GM21786 (cell line): ENCODE measurements around the gene NOTCH2.
"Not testable (repeated sequence)": the region's sequence is repeated elsewhere in the genome, so short reads cannot be mapped to it uniquely, and the experiment has no call there.

Experiments used
- ATAC-seq: cut with Tn5 transposase; IDR thresholded peaks from one replicate; pipeline ENCODE4 v1.9.1; 2021; ENCODE audit not compliant: unreplicated experiment

Gene NOTCH2

DNA sequence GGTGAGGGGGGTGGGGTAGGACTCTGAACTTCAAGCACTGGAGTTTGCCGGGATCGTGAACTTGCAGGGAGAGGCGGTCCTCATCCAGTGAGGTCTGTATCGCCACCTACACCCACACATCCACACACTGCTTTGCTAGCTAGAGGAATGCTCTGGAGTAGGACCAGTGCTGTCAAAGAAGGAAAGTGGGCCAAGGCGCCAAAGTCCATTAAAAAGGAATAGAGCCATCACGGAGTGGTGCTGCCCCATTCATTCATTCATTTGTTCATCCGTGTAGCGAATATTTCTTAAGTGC, 405 bp upstream of the NOTCH2 start:
- not testable (repeated sequence) for ATAC-seq

DNA sequence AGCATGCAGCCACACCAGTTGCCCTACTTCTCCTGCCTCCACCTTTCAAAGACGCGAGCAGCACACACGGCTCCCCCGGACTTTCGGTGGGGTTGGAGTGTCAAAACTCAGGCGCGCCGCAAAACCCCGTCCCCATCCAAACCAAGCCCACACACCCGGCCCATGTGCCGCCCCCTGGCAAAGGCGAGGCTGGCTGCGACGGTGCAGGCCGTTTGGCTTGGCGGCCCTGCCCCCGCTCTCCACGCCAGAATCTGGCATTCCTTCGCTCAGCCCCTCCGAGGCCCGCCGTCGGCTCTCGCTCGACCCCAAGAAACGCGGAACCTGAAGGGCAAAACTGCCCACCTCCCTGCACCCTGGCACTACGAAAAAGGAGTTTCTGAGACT, 787 bp downstream of the NOTCH2 start:
- ATAC-seq = not testable (repeated sequence)

DNA sequence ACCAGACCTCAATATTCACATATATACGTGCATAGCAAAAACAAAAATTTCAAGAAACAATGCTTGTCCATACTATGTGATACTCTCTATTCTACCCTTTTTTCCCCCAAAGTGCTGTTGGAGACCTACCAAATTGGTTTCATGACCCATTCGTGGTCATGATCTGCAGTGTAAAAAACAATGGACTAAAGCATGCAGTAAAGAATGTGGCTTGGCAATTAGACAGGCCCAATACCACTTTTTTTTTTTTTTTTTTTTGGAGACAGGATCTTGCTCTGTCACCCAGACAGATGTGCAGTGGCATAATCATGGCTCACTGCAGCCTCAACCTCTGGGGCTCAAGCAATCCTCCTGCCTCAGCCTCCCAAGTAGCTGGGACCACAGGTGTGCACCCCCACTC, 21.3 kb downstream of the NOTCH2 start:
- ATAC-seq = not testable (repeated sequence)

DNA sequence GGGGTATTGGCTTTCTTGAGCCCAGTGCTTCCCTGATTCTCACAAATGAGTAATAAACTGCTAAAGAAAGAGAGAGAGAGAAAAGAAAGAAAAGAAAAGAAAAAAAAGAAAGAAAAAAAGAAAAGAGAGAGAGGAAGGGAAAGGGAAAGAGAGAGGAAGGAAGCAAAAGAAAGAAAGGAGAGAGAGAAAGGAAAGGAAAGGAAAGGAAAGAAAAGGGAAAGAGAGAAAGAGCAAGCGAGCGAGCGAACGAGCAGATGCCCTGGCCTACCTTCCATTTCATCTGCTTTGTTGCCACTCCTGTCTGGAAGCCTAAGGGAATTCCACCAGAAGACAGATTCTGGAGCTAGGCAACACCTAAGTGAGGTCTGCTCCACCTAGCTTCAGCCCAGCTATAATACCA, 27.7 kb downstream of the NOTCH2 start:
- not testable (repeated sequence) for ATAC-seq

DNA sequence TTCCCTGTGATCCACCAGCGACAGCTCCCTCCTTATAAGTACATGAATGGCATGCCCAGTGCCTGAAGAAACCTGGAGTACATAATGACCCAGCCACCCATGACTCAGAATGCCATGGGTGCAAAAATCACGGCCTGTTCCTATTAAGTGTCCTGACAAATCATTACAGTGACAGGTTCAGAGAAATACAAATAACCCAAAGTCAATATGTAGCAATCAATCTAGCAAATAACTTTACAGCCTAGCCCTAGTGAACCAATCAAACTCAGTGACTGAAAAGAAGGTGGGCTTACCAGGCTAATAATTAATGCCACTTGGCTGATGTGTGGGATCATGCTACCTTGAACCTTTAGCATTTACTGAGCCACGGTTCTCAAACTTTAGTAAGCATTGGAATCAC, 37.2 kb downstream of the NOTCH2 start:
- ATAC-seq = not testable (repeated sequence)

DNA sequence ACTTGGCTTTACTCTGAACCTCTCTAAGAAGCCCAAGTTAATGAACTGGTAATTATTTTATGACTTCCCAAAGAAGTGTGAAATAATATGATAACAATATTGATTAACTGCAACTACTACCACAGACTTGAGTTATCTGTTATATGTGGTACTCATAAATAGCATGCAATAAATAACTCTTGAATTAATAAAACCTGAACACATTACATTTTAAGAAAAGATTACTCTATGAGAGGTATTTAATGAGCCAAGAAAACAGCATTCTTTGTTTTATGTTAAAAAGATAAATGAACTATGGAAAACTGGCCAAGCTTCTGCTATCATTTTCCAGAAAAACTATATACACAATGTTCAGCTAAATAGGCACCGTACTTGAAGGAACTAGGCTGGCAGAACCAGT, 45.7 kb downstream of the NOTCH2 start:
- not testable (repeated sequence) for ATAC-seq

DNA sequence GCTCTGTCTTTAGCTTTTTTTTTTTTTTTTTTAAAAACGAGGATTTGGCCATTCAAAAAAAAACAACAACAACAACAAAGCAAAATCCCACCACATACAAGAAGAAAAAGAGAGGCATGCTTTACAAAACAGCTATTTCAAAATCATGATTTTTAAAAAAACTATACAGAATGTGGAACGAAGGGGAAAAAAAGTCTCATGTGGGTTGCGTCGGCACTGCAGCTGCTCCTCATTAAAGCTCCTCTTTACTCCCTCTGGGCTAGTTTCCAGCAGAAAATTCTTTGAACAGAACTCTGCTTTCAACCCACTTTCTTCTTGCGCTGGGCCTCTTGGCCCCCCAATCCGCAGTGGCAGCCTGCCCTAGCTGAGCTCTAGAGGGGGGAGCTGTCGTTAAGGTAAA, 54.5 kb downstream of the NOTCH2 start:
- not testable (repeated sequence) for ATAC-seq

DNA sequence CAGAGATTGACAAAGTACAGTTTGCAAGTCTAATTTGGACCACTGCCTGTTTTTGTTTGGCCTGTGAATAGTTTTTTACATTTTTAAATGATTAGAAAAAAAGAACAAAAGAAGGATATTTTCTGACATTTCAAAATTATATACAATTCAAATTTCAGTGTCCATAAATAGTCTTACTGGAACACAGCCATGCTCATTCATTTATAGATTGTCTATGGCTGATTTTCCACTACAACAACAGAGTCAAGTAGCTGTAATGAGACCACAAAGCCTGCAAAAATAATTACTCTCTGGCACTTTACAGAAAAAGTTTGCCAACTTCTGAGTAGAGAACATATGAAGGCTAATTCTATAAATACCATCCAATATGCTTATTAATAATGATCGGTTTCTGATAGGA, 61.1 kb downstream of the NOTCH2 start:
- ATAC-seq = not testable (repeated sequence)

DNA sequence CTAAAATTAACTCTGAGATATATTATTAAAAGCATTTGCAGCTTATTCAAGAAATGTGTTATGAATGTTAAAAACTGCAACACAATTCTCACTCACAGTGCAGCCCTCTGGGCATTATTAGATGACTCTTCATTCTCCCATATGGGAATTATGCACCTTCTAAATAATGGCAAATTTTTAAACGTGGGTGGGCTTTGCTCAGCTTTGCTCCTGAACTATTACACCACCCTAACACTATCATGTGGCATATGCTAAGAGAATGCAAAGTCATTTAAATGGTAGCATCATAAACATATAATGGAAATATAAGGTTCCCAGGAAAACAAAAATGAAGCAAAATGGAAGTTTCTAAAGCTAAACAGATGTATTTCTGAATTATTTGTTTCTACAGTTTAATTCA, 61.6 kb downstream of the NOTCH2 start:
- not testable (repeated sequence) for ATAC-seq

DNA sequence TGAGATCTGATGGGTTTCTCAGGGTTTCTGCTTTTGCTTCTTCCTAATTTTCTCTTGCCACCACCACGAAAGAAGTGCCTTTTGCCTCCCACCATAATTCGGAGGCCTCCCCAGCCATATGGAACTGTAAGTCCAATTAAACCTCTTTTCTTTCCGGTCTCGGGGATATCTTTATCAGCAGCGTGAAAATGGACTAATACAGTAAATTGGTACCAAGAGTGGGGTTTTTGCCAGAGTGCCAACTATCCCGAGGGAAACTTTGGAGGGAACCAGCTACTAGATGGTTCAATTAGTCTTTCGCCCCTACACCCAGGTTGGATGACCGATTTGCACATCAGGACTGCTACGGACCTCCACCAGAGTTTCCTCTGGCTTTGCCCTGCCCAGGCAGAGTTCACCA, 68.4 kb downstream of the NOTCH2 start:
- not testable (repeated sequence) for ATAC-seq

DNA sequence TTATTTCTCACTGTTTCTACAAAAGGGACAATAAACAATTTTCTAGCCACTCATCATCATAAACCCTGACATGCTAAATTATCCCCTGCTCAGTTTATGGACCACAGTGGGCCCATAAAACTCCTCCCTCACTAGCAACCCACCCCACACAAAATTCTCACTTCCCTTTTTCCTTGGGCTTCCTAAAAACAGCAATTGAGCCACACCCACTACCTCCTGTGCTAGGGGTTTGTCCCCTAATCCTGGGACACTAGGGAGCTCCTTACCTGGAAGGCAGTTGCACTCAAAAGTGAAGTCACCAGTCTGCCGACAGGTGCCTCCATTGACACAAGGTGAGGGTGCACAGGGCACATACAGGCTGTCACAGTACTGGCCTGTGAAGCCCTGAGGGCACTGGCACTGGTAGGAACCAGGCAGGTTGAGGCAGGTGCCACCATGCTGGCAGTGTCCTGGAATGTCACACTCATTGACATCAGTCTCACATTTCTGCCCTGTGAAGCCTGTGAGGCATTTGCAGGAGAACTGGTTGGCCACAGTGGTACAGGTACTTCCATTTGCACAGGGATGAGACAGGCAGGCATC, 72.6 kb downstream of the NOTCH2 start:
- not testable (repeated sequence) for ATAC-seq

DNA sequence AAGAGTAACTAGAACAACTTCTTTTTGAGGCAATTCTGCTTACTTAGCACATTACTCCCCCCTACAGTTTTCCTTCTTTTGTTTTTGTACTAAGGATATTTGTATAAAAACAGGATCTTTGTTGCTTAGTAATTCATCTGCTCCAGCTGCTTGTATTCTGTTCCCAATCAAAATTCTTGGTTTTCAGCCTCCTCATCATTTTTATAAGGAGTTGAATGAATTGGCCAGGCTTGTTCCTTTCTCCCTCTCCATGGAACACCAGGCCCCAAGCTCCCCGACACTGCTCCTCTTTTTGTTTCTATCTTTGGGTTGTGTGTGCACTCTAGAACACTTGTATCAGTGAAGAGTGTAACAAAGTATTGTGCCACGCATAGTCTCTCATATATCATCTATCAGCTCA, 73.5 kb downstream of the NOTCH2 start:
- ATAC-seq = not testable (repeated sequence)

DNA sequence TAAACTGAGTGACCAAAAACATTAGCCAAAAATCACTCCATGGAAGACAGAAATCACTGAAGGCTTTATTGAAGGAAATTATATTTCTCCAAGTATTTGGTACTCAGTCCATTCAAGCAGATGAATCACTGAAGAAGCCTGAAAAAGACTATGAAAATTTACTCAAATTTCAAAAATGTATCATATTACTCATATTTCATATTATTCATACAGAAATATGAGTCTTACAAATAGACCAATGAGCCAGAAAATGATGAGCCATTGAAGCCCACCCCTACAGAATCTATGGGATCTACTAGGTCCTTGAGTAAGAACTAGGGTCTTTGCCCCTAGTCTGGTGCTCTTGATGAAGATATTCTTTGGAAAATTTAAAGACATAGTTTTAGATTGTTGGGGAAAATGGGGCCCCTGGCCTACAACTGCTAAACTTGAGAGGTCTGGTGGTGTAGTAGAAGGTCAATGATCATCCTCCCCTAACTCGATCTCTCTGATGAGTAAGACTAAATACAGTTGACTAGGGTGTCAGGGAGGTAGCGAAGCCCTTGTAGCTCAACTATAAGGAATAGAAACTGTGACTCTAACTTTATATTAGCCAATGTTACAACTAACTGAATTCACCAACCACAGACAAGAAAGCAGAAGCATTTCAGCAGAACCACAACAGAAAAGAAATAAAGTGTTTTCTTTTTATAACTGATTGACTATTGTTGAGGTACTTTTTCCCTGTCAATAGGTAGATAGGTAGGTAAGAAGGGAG, 81.0 kb downstream of the NOTCH2 start:
- no peak for ATAC-seq

DNA sequence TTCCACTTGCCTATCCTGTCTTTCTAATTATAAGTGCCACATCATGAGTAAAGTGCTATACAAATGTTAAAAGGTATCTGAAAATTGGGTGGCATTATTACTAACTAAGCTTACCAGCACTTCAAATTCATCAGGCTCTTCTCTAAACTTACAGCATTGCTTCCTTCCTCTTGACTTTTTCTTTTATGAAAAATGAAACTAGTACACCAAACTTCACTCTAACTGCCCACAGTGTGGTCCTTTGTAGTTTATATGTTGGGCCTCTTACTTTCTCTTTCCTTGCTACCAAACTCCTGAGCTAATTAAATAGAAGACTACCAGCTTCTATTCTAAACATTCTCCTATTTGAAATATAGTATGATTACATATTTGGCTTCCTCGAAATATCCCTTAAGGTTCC, 81.8 kb downstream of the NOTCH2 start:
- no peak for ATAC-seq

DNA sequence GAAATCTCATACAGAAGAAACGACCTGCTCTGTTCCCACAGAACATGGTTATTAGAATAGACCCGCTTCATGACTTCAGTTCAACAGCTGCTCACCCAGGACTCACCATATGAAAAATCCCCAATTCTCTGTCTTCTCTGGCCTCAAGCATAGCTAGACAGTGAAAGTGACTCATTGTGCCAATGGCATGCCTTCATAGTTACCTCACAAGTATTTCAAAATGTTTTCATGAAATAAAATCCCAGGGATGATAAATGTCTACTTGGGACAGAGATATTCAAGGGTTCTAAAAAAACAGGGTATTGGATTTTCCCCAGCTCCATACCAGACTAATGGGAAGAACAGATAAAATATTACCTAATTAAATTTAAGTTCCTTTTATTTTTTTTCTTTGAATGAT, 82.3 kb downstream of the NOTCH2 start:
- no peak for ATAC-seq

DNA sequence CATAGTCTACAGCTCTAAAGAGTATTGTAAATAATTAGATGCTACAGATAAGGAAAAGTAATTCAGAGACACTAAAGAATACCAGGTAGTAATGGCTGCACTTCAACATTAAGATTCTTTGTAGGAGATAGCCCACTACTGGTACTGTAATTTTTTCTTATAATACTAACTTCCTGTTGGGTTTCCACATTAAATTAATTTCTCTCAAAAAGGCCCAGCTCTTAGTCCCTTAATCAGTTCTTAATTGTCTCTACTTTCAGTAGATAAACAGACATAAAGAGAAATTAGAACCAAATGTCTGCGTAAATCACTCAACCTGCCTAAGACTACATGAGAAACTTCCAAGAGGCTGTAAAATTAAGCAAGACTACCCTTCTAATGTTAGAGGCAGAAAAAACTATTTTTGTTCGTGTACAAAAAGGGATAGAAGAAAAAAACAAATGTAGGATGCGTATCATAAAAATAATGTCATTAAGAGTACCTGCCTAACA, 83.4 kb downstream of the NOTCH2 start:
- ATAC-seq = no peak

DNA sequence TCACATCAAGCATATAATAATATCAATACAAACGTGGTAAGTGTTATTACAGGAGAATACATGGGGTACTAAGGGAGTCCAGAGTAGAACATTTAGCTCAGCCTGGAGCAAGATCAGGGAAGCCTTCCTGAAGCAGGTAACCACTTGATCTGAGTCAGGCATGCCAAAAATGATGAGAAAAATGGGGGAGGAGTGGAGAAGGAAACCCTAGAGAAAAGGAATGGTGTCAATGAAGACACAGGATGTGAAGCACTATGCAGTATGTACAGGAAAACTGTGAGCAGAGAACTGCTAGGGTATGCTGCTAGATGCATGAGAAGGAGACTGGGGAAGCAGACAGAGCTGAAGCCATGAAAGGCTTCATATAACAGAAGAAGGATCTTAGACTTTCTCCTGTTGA, 84.7 kb downstream of the NOTCH2 start:
- no peak for ATAC-seq

DNA sequence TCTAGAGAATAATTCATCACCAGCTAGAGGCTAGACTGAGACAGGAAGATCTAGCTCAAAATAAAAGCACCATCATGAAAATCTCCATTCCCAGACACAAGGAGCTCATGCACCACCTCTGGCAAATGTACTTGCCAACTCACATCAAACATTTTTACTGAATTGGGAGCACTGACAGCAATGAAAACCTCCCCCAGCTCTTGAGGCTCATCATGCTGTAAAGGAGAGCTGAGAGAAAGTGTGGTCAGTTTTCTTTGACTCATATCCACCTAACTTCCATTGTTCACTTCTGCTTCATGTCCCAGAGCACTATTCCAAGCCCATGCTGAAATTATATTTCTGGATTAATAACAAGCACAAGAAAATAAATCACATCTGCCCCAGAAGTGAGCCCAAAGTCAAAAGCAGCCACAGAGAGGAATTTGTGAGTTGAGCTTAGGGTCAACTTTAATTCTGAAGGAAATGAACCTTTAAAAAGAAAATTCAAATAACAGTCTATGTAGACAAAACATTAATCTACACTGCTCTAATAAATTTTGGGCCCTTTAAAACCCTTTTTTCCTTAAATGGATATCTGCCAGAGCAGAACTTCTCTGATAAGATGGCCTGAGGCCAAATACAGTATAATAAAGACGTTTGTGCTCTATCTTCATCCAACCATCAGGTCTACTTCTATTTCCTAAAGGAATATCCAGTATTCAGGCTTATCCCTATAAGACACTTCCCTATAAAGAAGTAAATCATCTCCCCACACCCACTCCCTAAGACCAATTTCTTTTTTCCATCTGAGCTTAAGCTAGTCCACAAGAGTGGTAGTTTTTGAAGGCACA, 87.3 kb downstream of the NOTCH2 start:
- no peak for ATAC-seq

DNA sequence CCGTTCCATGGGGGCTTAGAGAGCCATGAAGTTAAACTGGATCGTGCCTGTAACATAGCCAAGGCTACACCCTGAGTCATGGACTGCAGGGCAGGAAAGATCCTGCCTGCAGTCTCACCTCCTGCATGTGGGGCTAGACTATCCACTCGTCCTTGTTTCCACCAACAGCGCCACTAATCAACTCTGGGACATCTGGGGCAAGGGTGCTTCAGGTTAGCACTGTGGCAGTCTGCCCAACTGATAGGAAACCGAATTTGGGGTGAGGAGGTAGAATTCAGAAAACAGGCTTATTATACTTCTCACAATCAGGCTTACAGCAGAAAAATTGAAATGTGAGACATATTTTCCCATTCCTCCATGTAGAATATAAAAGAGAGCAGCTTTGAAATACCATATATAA, 88.0 kb downstream of the NOTCH2 start:
- no peak for ATAC-seq

DNA sequence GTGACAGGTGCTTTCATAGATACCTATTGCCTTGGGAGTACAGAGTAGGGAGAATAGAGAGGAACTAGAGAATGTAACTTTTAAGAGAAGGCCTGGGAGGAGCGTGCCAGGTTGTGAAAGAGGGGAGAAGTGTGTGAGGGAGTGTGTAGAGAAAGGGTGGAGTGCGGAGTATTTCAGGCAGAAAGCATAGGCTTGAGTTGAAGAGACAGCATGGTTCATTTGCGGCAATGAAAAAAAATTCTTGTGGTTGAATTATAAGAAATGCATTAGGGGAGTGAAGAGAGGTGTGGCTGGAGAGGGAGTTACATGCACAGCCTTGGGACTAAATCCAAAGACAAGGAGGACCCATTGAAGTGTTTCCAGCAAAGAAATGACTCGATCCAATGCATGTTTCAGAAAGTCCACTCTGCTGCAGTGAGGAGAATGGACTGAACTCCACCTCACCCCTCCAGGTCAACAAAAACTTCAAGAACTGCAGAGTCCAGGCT, 91.4 kb downstream of the NOTCH2 start:
- no peak for ATAC-seq

DNA sequence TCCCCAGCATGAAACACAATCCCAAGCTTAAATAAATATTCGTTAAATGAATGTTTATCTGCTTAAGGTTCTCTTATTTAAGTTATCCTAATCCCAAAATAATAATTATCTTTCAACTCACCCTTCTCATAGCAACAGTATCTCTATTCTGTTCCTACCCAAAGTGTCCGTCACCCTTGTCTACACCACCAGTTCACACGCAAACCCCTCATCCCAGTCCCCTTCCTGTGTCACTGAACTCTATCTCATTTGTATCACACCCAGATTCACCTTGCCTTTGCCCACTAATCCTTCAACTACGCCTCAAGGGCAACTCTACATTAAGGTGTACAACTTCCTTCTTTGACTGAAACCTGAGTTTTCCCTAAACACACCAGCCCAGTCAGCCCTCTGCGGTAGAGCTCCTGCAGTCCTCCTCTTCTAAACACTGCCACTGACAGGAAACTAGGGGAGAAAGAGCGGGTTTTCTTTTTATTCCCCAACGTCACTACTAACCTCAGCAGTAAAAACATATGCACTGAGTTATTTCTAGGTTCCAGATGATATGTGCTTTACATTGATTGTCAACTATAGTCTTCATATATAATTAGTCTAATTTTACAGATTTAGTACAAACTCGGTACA, 92.2 kb downstream of the NOTCH2 start:
- not testable (repeated sequence) for ATAC-seq
